Activated naive CD8-positive, alpha-beta T cell treated with anti-CD3 and anti-CD28 coated beads, Interleukin-2, amount 50 U/mL, for 16 hours (primary cell): ENCODE data around the gene FMN2.

Source experiments
- DNase-seq: peaks from one replicate; pipeline ENCODE4 v3.0.0-alpha.2; 2020; ENCODE audit warnings: low read depth, low spot score

The FMN2 gene

DNA sequence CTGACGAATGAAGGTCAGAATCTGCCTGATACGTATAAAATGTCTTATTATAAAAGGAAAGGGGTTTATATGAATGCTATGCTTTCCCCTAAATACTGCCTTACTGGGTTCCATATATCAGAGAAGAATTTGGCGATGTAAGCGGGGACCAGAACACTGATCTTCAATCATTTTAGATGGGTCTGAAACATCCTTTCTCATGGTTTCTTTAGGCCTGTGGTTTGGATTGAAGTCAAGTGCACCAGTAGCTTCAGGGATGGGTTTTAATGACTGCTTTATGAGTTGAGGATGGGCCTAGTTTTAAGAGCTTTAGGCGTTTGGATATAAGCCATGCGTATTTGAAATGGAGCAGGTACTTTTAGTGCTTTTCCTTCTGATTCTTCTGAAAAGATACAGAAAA, 6.9 kb downstream of the FMN2 start:
- no peak for DNase-seq

DNA sequence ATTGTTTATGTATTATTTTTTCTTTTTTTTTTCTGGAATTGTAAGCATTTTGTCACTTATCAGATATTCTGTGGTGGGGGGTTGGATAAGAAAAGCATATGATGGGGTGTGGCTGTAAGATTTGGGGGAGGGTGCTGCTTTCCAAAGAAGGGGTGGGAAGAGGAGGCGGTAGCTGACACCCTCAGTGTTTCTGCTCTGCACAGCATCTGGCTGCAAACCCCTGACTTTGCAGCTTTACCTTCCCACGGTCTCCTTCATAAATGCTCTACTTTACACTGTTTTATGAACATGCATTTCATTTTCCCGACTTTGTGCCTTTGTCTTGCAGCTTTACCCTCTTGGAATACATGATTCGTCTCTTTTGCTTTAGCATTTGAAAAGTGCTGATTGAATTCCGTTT, 7.6 kb downstream of the FMN2 start:
- DNase-seq = no peak

- no peak for DNase-seq
Measured at GRCh38 chr1:240099748-240100147, 8.1 kb downstream of the FMN2 start.

DNA sequence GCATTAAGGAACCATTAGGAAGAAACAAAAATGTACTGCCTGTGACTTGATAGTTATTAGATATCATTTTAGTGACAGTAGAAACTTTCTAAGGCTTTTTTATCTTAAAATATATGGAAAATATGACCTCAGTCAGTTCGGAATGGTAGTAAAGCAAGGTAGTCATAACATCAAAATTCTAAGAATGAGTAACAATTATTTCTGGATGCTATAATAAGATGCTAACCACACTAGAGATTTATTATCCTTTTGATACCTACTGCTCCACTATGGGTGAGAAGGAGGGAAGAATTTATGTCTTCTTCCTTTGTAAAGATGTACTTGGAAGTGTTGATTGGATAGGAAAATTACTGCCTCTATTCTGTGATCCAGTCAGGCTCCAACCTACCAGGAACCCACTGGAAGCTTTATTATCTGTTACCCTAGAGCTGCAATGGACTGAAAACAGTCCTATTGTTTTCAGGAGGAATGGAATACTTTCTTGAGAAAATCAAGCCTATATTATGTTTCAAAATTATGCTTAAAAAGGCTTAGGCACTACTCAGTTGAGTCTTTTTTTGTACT, 8.8 kb downstream of the FMN2 start:
- DNase-seq = no peak

- DNase-seq = no peak
Measured at GRCh38 chr1:240101306-240101705, 9.6 kb downstream of the FMN2 start.

DNA sequence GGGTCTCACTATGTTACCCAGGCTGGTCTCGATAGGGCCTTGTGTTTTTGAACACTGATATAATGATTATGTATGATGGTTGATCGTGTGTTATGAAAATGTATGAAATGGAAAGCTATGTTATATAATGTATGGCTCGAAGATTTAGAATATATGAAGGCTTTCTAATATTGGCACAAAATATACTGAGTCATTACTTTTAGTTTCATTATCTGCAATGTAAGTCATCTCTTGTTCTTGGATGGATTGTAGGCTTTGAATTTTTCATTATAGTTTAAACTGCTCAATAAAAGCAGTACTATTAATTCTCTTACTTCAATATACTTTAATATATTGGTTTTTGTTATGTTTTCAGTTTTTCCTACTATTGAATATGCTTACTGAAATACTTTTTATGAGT, 10.1 kb downstream of the FMN2 start:
- DNase-seq = no peak

GRCh38 chr1:240104672-240105071, 13.0 kb downstream of the FMN2 start:
- no peak for DNase-seq

DNA sequence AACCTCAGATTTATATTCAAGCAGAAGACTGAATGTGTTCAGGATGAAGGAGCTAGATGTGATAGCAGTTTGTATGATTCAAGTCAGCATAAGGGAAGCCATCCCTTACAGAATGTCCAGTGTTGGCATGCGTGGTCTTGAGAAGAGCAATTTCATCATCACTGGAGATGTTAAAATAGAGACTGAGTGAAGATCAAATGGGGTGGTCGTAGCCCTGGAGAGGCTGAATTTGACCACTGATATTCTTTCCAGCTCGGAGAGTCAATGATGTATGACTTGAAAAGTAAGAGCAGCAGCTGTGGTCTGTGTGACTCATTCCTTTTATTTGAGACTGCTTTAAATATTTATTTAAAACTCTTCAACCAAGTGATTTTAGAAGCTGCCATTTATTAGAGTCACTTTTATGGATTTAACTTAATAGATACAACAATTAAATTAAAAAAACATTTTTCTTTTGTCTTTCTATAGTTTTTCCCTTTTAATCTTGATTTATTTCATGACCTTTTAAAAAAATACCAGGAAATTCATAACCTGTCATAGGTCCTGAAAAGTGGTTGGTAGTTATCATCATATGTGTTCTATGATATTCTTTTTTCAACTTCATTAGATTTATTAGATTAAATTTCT, 15.5 kb downstream of the FMN2 start:
- DNase-seq = no peak

- DNase-seq = no peak
Measured at GRCh38 chr1:240109130-240109529, 17.4 kb downstream of the FMN2 start.

DNA sequence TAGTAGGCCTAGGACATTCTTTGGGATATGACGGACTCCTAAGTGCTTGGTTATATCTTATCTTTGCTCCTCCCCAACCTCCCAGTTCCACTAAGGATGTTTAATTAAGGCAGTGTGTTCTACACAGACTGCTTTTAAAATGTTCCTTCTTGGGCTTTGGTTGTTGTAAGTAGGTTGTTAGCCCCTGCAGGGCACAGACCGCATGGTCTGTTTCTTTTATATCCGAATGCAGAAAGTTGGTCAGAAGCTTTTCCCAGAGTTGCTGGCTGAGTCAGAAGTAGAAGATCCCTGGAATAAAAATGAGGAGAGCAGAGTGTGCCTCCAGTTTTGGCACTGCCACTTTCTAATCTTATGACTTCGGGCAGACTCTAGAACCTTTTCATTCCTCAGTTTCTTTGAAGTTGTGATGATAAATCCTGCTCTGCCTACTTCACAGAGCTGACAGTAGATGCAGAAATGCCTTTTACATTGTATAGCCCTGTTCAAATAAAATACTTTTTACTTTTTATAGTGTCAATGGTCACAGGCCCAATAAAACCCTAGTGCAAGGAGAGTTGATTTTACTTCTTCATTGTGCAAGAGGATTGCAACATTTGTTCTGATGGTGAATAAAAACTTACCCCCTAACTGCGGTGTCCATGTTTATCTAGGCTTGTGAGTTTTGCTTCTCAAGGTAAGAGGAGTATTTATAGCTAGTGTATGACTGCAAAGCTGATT, 18.4 kb downstream of the FMN2 start:
- no peak for DNase-seq

- DNase-seq = no peak
Measured at GRCh38 chr1:240111558-240111957, 19.9 kb downstream of the FMN2 start.

GRCh38 chr1:240114222-240114621, 22.5 kb downstream of the FMN2 start:
- no peak for DNase-seq

- no peak for DNase-seq
Measured at GRCh38 chr1:240115831-240116230, 24.1 kb downstream of the FMN2 start.

GRCh38 chr1:240116831-240117769, 25.4 kb downstream of the FMN2 start:
- no peak for DNase-seq

- no peak for DNase-seq
Measured at GRCh38 chr1:240117930-240118329, 26.2 kb downstream of the FMN2 start.

- no peak for DNase-seq
Measured at GRCh38 chr1:240122639-240123613, 31.2 kb downstream of the FMN2 start.

GRCh38 chr1:240126821-240127220, 35.1 kb downstream of the FMN2 start:
- no peak for DNase-seq

- DNase-seq = no peak
Measured at GRCh38 chr1:240128366-240128765, 36.7 kb downstream of the FMN2 start.

- DNase-seq = no peak
Measured at GRCh38 chr1:240134113-240134512, 42.4 kb downstream of the FMN2 start.

GRCh38 chr1:240134596-240134995, 42.9 kb downstream of the FMN2 start:
- DNase-seq = no peak

GRCh38 chr1:240136402-240136801, 44.7 kb downstream of the FMN2 start:
- no peak for DNase-seq
